ENCODE measurements around the gene MAD1L1.
A peak's percentile ranks its signal among the peaks of the same experiment; 100 is the strongest.

MAD1L1 gene

DNA sequence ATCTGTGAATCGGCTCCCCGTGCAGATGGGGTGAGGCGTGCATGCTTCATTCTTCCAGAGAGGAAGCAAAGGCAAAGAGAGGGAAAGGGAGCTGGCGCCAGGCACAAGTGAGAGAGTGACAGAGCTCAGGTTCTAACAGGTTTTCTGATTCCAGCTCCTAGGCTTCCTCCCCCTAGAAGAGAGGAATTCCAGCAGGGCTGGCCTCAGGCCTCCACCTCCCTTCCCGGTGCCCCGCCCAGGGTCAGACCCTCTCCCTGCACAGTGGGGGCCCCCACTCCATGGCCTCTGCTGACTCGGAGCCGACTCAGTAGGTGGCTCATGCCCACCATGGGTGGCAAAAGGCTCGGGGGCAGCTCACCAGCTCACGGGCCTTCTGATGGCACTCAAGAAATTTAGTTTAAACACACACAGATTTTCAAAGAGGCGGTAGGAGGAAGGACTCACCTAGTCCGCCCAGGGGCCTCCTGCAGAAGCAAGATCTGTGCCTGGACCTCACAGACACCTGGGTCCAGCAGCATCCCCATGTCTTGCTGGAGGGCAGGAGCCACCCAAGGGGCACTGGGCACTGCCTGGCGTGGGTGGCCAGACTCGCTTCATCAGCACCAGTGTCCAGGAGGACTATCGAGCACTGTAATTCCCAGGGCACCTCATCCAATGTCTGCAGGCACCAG lies 183.5 kb downstream of the MAD1L1 start:
- H3K27me3 ChIP-seq (ENCODE audit: insufficient read depth, low read length), result no peaks in the 10 kb centered on the region
- H3K79me2 ChIP-seq (ENCODE audit: control insufficient read depth, insufficient read depth, low read length, poor library complexity), result no peaks in the 10 kb centered on the region
- H4K8ac ChIP-seq (ENCODE audit: low read depth, low read length), result no peak overlapping the region
- H3K9me3 ChIP-seq (ENCODE audit: insufficient read depth, low read depth, low read length), result peaks cover 8% of the 10 kb centered on the region
- H3K36me3 ChIP-seq (ENCODE audit: control insufficient read depth in 1 of 2, insufficient read depth in 2 of 2, low read length in 2 of 2), result peaks cover 5 to 6% of the 10 kb centered on the region in 2 experiments
- no peak overlapping the region for H3K27ac ChIP-seq (ENCODE audit: low read depth, low read length)
- no peaks in the 10 kb centered on the region for H3K79me1 ChIP-seq (ENCODE audit: low read length)
- no peak overlapping the region for H3K4me3 ChIP-seq (ENCODE audit: low read depth, low read length)
- H2BK5ac ChIP-seq (ENCODE audit: low read depth, low read length, poor library complexity), result no peak overlapping the region
- H2BK120ac ChIP-seq (ENCODE audit: insufficient read depth, low read length, poor library complexity), result no peak overlapping the region
- no peak overlapping the region for H2AFZ ChIP-seq (ENCODE audit: insufficient read depth, low read length, poor library complexity)
- no peak overlapping the region for H4K12ac ChIP-seq (ENCODE audit: low read depth, low read length)
- H3K4me2 ChIP-seq (ENCODE audit: low read length), result no peak overlapping the region
- no peak overlapping the region for H3K23ac ChIP-seq (ENCODE audit: low read length)
- no peak overlapping the region for H3K18ac ChIP-seq (ENCODE audit: low read length)
- no peak overlapping the region for H3K4ac ChIP-seq (ENCODE audit: low read depth, low read length)
- DNase-seq, result no peak
- H2BK12ac ChIP-seq (ENCODE audit: low read length), result no peak overlapping the region
- no peak overlapping the region for H3K9ac ChIP-seq (ENCODE audit: low read length)
- H3K4me1 ChIP-seq (ENCODE audit: control insufficient read depth in 1 of 2, insufficient read depth in 2 of 2, low read length in 2 of 2), result no peaks in the 10 kb centered on the region
- H2AK5ac ChIP-seq (ENCODE audit: low read length), result no peak overlapping the region
- no peak overlapping the region for H4K91ac ChIP-seq (ENCODE audit: low read depth, low read length)
- no CpG with 5 or more reads among the region's 15 CpGs for WGBS (ENCODE audit: extremely low coverage, insufficient coverage, insufficient read length)
- H3K14ac ChIP-seq (ENCODE audit: low read length), result no peak overlapping the region

DNA sequence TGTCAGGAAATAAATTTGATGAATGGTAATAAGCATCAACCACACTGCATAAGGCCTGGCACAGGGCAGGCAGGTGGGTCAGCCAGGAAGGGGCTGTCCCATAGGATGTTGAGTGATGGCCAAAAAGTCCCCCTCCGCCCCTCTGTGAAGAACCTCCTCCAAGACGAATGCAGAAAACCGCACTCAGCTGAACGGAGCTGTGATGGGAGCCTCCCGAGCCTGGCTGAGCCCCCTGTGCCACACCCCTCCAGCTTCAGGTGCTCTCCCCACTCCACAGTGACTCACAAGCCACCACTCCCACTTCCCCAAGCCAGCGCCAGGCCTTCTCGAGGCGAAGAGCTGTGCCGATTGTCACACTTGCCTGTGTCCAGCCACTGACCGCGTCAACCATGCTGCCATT lies 184.2 kb downstream of the MAD1L1 start:
- Histone ChIP-seq H3K23ac (ENCODE audit: low read length) (peak overlapping the region; percentile 44), H3K79me2 (ENCODE audit: control insufficient read depth, insufficient read depth, low read length, poor library complexity) (no peaks in the 10 kb centered on the region), H3K36me3 (ENCODE audit: control insufficient read depth in 1 of 2, insufficient read depth in 2 of 2, low read length in 2 of 2) (peaks cover 4% of the 10 kb centered on the region in 2 experiments), H2BK12ac (ENCODE audit: low read length) (no peak overlapping the region), H3K14ac (ENCODE audit: low read length) (no peak overlapping the region), H3K79me1 (ENCODE audit: low read length) (no peaks in the 10 kb centered on the region), H3K9me3 (ENCODE audit: insufficient read depth, low read depth, low read length) (peaks cover 8% of the 10 kb centered on the region), H3K18ac (ENCODE audit: low read length) (no peak overlapping the region), H2BK120ac (ENCODE audit: insufficient read depth, low read length, poor library complexity) (no peak overlapping the region), H4K8ac (ENCODE audit: low read depth, low read length) (no peak overlapping the region), H3K4ac (ENCODE audit: low read depth, low read length) (no peak overlapping the region), H3K27me3 (ENCODE audit: insufficient read depth, low read length) (no peaks in the 10 kb centered on the region), H3K9ac (ENCODE audit: low read length) (no peak overlapping the region), H2AFZ (ENCODE audit: insufficient read depth, low read length, poor library complexity) (no peak overlapping the region), H3K4me2 (ENCODE audit: low read length) (no peak overlapping the region), H3K27ac (ENCODE audit: low read depth, low read length) (no peak overlapping the region), H4K12ac (ENCODE audit: low read depth, low read length) (no peak overlapping the region), H3K4me3 (ENCODE audit: low read depth, low read length) (no peak overlapping the region), H4K91ac (ENCODE audit: low read depth, low read length) (no peak overlapping the region), H3K4me1 (ENCODE audit: control insufficient read depth in 1 of 2, insufficient read depth in 2 of 2, low read length in 2 of 2) (no peaks in the 10 kb centered on the region), H2AK5ac (ENCODE audit: low read length) (no peak overlapping the region), H2BK5ac (ENCODE audit: low read depth, low read length, poor library complexity) (no peak overlapping the region)
- no peak for DNase-seq
- no CpG with 5 or more reads among the region's 11 CpGs for WGBS (ENCODE audit: extremely low coverage, insufficient coverage, insufficient read length)

DNA sequence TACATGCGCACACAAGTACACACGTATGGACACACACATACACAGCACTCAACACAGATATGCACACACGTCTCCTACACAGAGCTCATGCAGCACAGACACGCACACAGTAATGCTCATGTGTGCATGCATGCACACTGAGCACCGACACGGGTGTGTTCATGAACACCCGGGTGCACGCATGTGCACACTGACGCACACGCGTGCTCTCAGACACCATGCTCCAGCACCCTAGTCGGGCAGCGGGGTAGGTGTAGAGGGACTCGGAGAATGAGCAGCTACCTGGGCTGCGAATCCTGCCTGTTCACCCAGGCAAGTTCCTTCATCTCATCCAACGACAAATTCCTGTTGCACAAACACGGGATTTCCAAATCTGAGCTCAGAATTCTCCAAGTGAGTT lies 184.7 kb downstream of the MAD1L1 start:
- Histone ChIP-seq H3K23ac (ENCODE audit: low read length) (peak overlapping the region; percentile 43), H2AFZ (ENCODE audit: insufficient read depth, low read length, poor library complexity) (no peak overlapping the region), H2AK5ac (ENCODE audit: low read length) (no peak overlapping the region), H3K27ac (ENCODE audit: low read depth, low read length) (no peak overlapping the region), H3K4ac (ENCODE audit: low read depth, low read length) (no peak overlapping the region), H4K12ac (ENCODE audit: low read depth, low read length) (no peak overlapping the region), H2BK5ac (ENCODE audit: low read depth, low read length, poor library complexity) (no peak overlapping the region), H3K36me3 (ENCODE audit: control insufficient read depth in 1 of 2, insufficient read depth in 2 of 2, low read length in 2 of 2) (peaks cover under 1 to 6% of the 10 kb centered on the region in 2 experiments), H3K9ac (ENCODE audit: low read length) (no peak overlapping the region), H3K4me3 (ENCODE audit: low read depth, low read length) (no peak overlapping the region), H3K79me1 (ENCODE audit: low read length) (no peaks in the 10 kb centered on the region), H2BK12ac (ENCODE audit: low read length) (no peak overlapping the region), H3K18ac (ENCODE audit: low read length) (no peak overlapping the region), H4K91ac (ENCODE audit: low read depth, low read length) (no peak overlapping the region), H2BK120ac (ENCODE audit: insufficient read depth, low read length, poor library complexity) (no peak overlapping the region), H3K4me2 (ENCODE audit: low read length) (no peak overlapping the region), H4K8ac (ENCODE audit: low read depth, low read length) (no peak overlapping the region), H3K4me1 (ENCODE audit: control insufficient read depth in 1 of 2, insufficient read depth in 2 of 2, low read length in 2 of 2) (no peaks in the 10 kb centered on the region), H3K14ac (ENCODE audit: low read length) (no peak overlapping the region), H3K79me2 (ENCODE audit: control insufficient read depth, insufficient read depth, low read length, poor library complexity) (no peaks in the 10 kb centered on the region), H3K9me3 (ENCODE audit: insufficient read depth, low read depth, low read length) (peaks cover 8% of the 10 kb centered on the region), H3K27me3 (ENCODE audit: insufficient read depth, low read length) (no peaks in the 10 kb centered on the region)
- no peak for DNase-seq
- WGBS (ENCODE audit: extremely low coverage, insufficient coverage, insufficient read length), result no CpG with 5 or more reads among the region's 17 CpGs

DNA sequence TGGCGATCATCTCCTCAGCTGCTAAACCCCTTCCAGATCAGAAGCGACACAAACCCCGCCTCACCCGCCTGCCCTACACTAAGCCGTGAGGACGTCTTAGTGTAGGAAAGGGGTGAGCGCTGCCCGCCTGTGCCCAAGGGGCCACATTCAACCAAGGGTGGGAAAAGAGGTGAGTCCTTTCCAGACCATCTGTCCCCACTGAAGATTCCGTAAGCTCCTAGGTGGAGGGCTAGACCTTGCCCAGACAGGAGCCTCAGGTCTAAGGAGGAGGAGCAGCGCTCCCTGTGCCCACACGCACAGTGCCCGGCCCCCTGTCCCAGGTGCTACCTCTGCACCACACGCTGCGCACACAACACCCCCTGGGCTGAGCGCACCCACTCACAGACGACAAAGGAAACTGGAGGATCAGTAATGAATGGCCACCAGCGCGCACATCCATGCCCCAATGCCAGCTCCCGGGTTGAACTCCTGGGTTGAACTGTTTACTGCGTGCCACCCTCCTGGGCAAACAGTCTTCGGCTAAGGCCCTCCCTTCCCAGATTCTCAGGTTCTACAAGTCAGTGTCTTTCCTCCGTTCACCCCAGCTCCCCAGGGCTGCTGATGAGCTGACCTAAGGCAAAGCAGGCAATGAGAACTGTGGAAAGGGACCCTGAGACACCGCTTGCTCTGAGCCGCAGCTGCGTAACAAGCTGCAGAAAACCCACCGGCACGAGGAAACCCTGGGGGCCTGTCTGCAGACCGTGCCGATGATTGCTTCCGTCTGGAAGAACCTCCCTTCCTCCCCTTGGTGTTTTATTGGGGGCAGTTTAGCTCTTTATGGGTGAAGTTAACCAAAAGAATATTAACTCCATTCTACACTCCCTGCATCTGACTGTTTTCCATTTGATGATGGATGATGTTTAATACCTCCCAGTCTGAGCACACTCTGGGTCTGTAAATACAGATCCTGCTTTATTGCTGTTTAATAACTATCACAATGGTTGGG lies 185.9 kb downstream of the MAD1L1 start:
- H3K79me2 ChIP-seq (ENCODE audit: control insufficient read depth, insufficient read depth, low read length, poor library complexity), result no peaks in the 10 kb centered on the region
- H4K8ac ChIP-seq (ENCODE audit: low read depth, low read length), result no peak overlapping the region
- WGBS (ENCODE audit: extremely low coverage, insufficient coverage, insufficient read length), result no CpG with 5 or more reads among the region's 30 CpGs
- H3K9ac ChIP-seq (ENCODE audit: low read length), result no peak overlapping the region
- H3K4me3 ChIP-seq (ENCODE audit: low read depth, low read length), result no peak overlapping the region
- no peak overlapping the region for H2BK120ac ChIP-seq (ENCODE audit: insufficient read depth, low read length, poor library complexity)
- H2AK5ac ChIP-seq (ENCODE audit: low read length), result no peak overlapping the region
- H2BK5ac ChIP-seq (ENCODE audit: low read depth, low read length, poor library complexity), result no peak overlapping the region
- no peaks in the 10 kb centered on the region for H3K4me1 ChIP-seq (ENCODE audit: control insufficient read depth in 1 of 2, insufficient read depth in 2 of 2, low read length in 2 of 2)
- H3K4ac ChIP-seq (ENCODE audit: low read depth, low read length), result no peak overlapping the region
- peaks cover 16% of the 10 kb centered on the region for H3K9me3 ChIP-seq (ENCODE audit: insufficient read depth, low read depth, low read length)
- no peak overlapping the region for H3K4me2 ChIP-seq (ENCODE audit: low read length)
- no peak overlapping the region for H4K12ac ChIP-seq (ENCODE audit: low read depth, low read length)
- no peak overlapping the region for H3K14ac ChIP-seq (ENCODE audit: low read length)
- no peak overlapping the region for H3K23ac ChIP-seq (ENCODE audit: low read length)
- no peaks in the 10 kb centered on the region for H3K27me3 ChIP-seq (ENCODE audit: insufficient read depth, low read length)
- peaks cover 4 to 14% of the 10 kb centered on the region in 2 experiments for H3K36me3 ChIP-seq (ENCODE audit: control insufficient read depth in 1 of 2, insufficient read depth in 2 of 2, low read length in 2 of 2)
- H3K79me1 ChIP-seq (ENCODE audit: low read length), result no peaks in the 10 kb centered on the region
- no peak for DNase-seq
- H3K18ac ChIP-seq (ENCODE audit: low read length), result no peak overlapping the region
- no peak overlapping the region for H2AFZ ChIP-seq (ENCODE audit: insufficient read depth, low read length, poor library complexity)
- no peak overlapping the region for H3K27ac ChIP-seq (ENCODE audit: low read depth, low read length)
- H2BK12ac ChIP-seq (ENCODE audit: low read length), result no peak overlapping the region
- no peak overlapping the region for H4K91ac ChIP-seq (ENCODE audit: low read depth, low read length)

Measured in trophoblast cell (in vitro differentiated cells and primary cell).